Fibroblast of the conjunctiva (primary cell): ENCODE measurements around the gene PTPRN2.
"Not testable (repeated sequence)": the region's sequence is repeated elsewhere in the genome, so short reads cannot be mapped to it uniquely, and the experiment has no call there.

Source experiments
- DNase-seq: peaks from one replicate; pipeline ENCODE4 v3.0.0-alpha.2; 2010; ENCODE audit warnings: low read depth

PTPRN2 gene

DNA sequence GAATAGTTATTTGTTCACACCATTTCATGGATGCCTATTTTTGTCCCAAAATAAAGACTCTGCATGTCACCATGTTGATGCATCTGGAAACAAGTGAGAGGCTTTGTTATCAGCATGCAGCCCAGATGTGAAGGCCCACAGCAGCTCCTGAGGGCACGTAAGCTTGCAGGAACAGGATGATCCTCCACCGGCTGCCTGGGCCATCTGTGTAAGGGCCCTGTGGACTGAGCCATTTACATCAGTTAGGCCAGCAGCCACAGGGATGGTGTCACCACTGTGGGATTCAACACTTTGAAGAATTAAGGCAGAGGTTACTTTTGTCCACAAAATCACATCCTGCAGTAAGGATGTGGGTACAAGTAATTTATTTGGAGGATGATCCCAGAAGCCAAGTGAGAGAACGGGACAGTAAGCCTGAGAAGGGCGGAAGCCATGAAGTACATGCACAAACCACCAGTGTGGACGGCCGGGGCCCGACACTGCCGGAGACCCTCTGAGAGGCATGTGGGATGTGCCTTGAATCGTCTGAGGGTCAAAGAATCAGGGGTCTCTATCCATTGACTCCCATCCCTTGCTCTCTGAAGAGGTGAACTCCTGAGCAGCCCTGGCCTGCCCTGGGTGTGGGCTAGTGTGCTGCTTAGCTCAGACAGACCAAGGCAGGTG lies 641.1 kb downstream of the PTPRN2 start:
- no peak for DNase-seq

DNA sequence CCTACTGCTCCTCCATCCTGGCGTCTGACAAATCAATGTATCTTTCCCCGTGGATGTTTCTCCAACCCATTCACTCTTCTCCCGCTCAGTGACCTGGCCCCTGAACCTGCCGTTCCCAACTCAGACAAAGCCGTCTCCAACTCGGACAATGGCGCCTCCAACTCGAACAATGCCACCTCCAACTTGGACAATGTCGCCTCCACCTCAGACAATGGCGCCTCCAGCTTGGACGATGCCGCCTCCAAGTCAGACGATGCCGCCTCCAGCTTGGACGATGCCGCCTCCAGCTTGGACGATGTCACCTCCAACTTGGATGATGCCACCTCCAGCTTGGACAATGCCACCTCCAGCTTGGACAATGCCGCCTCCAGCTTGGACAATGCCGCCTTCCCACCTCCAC lies 642.2 kb downstream of the PTPRN2 start:
- no peak for DNase-seq

DNA sequence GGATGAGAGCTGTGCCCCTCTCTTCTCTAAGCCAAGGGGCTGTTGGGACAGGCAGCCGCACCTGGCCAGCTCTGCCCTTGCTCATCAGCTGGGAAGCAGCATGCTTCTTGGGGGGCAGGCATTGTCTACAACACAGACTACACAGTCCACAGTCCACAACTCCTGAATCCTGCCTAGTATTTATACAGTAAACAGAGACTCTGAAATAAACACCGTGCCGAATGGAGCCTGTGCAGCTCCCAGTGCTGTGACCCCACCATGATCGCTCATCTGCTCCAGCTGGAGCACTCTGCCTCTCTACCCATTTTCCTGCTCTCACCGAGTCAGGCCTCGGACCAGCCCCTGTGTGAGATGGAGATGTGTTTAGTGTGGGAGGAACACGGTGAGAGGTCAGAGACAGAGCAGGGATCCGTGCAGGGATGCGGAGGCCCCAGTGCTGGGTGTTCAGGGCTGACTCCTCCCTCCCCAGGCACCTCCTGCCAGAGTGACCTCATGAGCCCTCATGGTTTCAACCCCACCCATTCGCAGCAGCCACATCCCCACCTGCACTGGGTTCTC lies 642.8 kb downstream of the PTPRN2 start:
- DNase-seq = no peak

DNA sequence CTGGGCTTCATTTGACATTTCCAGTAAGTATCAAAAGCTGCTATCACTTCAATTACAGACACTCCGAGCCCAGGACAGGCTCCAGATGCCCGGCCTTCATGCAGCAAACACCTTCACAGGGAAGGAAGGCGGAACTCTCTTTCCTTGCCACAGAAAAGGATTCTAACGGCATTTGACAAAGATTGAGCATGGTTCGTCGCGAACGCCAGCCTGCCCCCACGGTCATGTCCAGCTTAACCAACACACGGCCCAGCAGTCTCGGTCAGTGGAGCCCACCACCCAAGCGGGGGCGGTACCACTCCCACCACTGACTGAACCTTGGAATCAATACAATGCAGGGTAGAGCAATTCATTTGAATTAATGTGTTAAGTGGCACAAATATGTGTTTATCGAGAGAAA lies 643.6 kb downstream of the PTPRN2 start:
- no peak for DNase-seq

DNA sequence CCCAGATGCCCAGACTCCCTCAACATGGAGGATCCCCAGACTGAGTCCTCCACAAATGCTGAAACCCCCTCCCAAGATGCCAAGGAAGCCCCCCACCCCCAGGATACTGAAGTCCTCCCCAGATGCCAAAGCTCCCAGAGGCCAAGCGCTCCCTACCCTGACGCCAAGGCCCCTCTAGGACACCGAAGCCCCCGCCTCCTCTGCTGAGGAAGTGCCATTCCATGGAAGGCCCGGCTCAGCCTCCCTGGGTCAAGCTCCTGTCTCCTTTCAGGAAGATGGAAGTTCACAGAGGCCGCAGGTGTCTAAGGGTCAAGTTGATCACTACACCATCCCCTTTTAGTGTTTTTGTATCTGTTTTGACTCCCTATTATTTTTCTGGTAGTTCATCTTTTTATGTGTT lies 644.1 kb downstream of the PTPRN2 start:
- DNase-seq = no peak

DNA sequence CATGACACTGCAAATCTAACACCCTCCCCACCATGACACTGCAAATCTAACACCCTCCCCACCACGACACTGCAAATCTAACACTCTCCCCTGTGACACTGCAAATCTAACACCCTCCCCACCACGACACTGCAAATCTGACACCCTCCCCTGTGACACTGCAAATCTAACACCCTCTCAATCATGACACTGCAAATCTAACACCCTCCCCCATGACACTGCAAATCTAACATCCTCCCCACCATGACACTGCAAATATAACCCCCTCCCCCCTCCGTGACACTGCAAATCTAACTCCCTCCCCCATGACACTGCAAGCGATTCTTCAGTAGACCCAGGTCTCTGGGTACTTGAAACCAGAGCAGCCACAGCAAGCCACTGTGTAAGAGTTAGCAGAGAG lies 646.4 kb downstream of the PTPRN2 start:
- no peak for DNase-seq

DNA sequence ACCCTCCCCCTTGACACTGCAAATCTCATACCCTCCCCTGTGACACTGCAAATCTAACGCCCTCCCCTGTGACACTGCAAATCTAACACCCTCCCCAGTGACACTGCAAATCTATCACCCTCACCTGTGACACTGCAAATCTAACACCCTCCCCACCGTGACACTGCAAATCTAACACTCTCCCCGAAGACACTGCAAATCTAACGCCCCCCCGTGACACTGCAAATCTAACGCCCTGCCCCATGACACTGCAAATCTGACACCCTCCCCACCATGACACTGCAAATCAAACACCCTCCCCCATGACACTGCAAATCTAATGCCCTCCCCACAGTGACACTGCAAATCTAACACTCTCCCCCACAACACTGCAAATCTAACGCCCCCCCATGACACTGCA lies 647.1 kb downstream of the PTPRN2 start:
- no peak for DNase-seq

DNA sequence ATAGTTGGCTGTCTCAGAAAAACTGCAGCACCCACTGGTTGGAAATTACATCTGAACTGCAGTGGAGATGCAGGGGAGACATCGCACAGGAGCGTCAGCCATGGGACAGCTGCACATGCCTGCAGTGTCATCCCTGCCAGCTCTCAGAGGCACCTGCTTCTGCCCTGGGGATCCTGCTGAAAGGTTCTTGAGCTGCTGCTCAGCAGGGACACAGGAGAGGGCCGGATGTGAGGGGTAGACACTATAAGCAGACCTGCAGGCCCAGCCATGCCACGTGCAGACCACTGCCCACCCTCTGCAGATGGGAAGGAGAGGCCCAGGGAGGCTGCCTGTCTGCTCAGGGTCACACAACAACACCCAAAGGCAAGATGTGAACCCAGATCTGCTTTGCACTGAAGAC lies 649.4 kb downstream of the PTPRN2 start:
- no peak for DNase-seq

DNA sequence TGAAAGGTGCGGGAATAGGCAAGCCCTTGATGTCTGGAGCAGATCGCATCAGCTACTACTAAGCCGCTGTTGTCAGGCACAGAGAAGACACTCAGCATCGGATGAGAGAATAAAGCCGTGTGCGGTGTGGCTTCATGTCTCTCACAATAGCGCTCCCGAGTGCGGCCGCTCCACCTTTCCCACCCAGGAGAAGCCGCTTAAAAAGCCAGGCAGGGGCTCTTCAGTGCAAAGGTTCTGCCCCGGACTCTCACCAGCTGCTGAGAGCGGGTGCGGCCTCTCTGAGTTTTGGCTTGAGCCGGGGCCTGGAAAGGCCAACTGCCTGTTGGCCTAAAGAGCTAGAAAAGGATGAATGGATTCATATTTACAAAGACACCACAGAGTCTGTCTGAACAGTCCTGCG lies 650.2 kb downstream of the PTPRN2 start:
- DNase-seq = no peak

DNA sequence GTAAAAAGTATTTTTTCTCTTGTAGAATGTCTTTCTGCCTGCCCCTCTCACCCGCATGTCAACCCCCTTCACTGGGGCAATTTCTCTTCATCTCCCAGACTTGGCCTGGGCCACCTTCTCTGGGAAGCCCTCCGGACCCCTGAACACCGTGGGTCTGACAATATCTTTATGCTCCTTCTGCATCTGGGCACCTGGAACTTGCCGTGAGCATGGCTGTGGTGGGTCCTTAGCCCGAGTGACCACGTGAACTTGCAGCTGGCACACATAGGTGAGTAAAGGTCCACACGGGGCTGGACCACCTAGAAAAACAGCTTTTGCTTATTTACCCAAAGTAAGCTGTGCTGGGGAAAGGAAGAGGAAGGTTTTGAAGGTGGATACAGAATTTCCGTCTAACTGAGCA lies 650.6 kb downstream of the PTPRN2 start:
- no peak for DNase-seq

DNA sequence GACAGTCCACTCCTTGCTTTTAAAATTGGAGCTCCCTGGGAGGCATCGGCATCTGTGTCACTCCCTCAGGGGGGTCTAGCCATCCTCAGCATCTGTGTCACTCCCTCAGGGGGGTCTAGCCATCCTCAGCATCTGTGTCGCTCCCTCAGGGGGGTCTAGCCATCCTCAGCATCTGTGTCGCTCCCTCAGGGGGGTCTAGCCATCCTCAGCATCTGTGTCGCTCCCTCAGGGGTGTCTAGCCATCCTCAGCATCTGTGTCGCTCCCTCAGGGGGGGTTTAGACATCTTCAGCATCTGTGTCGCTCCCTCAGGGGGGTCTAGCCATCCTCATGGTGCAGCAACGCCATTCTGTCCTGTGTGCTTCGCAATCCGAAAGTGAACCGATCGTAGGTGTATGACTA lies 651.9 kb downstream of the PTPRN2 start:
- DNase-seq = not testable (repeated sequence)

DNA sequence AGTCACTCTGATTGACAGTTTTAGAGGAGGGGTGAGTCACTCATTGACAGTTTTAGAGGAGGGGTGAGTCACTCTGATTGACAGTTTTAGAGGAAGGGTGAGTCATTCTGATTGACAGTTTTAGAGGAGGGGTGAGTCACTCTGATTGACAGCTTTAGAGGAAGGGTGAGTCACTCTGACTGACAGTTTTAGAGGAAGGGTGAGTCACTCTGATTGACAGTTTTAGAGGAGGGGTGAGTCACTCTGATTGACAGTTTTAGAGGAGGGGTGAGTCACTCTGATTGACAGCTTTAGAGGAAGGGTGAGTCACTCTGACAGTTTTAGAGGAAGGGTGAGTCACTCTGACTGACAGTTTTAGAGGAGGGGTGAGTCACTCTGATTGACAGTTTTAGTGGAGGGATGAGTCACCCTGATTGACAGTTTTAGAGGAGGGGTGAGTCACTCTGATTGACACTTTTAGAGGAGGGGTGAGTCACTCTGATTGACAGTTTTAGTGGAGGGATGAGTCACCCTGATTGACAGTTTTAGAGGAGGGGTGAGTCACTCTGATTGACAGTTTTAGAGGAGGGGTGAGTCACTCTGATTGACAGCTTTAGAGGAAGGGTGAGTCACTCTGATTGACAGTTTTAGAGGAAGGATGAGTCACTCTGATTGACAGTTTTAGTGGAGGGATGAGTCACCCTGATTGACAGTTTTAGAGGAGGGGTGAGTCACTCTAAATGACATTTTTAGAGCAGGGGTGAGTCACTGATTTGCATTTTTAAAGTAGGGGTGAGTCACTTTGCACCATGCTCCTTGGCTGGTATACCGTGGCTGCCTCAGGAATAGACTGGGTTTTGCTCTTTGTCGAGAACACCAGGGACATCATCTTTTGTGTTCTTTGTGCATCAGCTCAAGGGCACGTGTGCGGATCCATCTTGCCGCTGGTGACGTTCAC lies 654.1 kb downstream of the PTPRN2 start:
- not testable (repeated sequence) for DNase-seq

DNA sequence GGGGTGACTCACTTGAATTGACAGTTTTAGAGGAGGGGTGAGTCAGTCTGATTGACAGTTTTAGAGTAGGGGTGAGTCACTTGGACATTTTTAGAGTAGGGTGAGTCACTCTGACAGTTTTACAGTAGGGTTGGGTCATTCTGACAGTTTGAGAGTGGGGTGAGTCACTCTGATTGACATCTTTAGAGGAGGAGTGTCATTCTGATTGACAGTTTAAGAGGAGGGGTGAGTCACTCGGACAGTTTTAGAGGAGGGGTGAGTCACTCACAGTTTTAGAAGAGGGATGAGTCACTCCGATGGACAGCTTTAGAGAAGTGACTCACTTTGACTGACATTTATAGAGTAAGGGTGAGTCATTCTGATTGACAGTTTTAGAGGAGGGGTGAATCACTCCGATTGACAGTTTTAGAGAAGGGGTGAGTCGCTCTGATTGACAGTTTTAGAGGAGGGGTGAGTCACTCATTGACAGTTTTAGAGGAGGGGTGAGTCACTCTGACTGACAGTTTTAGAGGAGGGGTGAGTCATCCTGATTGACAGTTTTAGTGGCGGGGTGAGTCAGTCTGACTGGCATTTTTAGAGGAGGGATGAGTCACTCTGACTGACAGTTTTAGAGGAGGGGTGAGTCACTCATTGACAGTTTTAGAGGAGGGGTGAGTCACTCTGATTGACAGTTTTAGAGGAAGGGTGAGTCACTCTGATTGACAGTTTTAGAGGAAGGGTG lies 655.0 kb downstream of the PTPRN2 start:
- DNase-seq = no peak

DNA sequence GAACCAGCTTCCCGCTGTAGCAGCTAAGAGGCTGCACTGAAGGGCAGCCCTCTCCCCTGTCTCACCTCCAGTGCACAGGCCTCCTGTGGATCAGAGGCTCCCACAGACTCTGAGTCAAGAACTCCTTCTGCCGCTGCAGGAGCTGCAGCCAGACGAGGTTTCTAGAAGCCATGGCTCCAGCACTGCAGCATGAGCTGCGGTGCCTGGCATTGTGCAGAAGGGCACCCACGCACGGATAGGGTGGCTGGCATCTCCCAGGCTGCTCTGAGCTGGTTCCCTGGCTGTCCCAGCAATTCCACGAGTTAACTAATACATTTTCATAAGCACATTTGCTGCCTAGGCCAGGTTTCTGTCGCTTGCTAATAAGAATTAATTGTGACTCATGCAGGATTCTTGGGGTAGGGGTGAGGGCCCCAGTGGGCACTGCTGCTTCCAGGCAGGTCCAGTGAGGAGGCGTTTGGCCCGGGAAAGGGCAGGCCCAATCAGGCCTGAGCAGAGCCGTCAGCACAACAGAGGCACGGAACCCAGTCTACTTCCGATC lies 656.6 kb downstream of the PTPRN2 start:
- DNase-seq = no peak

DNA sequence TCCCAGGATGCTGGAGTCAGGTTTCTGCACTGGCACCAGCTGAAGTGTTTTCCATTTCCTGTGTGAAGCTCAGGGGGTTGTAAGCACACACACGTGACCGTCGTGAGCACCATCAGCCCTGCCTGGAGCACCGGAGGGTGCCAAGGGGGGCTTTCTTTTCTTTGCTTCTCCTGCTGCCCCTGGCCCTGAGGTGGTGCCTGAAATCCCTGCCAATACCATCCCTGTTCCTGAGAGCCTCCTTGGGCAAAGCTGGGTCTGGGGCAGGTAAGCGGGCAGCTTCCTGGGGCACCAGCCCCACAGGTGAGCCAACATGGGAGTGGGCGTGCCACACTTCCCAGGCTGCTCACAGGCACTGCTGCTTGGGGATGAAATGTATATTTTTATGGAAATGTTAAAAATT lies 657.2 kb downstream of the PTPRN2 start:
- no peak for DNase-seq

DNA sequence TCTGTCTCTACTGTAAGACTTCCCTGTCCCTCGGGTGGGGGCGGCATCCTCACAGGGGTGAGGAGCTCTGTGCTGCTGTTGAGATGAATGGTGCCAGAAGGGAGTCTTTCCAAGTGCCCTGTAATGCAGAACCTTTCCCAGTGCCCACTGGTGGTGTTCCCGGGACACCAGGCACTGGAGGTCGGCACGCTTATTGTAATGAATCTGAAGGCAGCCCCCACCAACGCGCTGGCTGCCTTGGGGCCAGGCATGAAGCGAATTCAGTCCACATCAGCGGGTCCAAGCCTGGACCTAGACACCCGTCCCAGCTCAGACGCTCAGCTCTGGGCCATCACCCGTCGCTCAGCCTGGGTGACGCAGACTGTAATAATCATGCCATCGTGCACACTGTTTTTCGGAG lies 658.0 kb downstream of the PTPRN2 start:
- no peak for DNase-seq

DNA sequence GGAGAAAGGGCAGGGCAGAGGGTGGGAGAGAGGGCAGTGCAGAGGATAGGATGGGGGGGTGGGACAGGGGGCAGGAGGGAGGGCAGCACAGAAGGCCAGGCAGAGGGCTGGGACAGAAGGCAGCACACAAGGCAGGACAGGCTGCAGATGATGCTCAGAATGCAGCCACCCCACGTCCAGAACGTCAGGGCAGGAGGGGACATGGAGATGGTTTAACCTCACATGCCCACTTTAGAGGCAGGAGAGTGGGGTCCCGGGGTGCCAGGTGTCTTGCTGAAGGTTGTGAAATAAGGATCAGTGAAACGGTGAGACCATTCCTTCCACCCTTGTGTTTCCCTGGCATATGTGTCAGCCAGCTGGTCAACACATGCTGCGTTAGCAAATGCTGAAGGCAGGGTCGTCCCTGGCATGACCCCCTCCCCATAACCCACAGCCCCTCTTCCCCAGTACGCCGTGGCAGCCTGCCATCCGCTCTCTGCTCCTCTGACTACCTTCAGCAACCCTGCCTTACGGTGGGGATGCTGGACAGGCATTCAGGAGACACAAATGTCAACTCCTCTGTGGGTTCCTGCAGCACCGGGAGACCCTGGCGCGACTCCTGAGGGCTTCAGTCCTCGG lies 658.7 kb downstream of the PTPRN2 start:
- DNase-seq = no peak

DNA sequence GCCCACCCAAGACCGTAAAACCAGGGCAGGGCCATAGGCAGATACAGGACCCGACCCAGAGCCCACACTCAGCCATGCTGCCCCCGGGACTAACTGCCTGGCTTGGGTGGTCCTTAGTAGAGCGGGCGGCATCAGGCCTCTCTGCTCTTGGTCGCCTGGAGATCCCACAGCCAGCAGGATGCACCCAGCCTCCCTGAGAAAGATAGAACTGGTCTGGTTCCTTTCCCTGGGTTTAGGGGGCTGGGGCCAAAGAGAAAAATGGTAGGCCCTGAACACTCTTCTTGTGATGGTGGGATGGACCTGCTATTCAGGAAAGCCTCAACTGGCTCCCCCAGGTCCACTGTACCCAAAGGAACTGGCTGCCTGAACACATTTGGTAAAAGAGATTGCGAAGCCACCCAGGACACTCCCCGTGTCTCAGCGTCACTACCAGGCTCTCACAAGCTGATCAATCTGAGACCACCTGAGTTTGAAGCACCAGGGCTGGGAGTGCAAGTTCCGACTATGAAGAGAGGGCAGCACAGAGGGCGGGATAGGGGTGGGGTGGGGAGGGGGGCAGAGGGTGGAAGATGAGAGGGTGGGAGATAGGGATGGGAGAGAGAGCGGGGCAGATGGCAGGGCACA lies 659.3 kb downstream of the PTPRN2 start:
- DNase-seq = no peak

DNA sequence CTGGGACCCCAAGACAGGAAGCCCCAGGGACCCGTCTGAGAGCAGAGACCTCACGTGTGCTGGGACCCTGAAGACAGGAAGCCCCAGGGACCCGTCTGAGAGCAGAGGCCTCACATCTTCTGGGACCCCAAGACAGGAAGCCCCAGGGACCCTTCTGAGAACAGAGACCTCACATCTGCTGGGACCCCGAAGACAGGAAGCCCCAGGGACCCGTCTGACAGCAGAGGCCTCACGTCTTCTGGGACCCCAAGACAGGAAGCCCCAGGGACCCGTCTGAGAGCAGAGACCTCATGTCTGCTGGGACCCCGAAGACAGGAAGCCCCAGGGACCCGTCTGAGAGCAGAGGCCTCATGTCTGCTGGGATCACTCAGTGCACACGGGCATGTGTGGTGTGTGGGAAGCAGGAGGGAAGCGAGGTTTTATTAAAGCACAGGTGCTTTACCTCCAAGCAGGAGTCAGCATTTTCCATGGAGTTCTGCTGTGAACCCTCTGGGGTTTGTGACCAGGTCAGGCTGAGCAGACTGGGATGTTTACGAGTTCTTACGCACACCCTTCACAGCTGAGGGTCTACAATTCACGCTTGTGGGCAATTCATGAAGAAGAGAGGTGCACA lies 660.2 kb downstream of the PTPRN2 start:
- no peak for DNase-seq

DNA sequence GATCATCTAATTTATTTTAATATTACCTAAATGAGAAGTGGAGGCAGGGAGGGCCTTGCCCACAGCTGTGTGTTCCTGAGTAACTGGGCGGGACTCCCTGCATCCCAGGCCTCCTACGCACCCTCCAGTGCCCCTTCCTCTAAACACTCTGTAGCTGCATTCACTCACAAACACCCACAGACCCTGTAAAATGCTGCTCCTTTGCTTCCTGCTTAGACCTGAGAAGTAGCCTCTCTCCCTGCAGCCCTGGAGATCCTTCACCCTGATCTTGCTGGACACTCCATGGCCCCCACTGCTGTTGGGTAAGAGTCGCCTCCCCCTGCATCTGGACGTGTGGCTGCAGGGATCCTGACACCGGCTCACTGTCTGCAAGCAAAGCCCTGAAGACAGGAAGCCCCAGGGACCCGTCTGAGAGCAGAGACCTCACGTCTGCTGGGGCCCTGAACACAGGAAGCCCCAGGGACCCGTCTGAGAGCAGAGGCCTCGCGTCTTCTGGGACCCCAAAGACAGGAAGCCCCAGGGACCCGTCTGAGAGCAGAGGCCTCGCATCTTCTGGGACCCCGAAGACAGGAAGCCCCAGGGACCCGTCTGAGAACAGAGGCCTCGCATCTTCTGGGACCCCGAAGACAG lies 661.0 kb downstream of the PTPRN2 start:
- DNase-seq = no peak
